ENCODE data around the gene LRRC58. TPM values are rescaled to one million over a fixed set of nuclear protein-coding genes. Genes with fewer than 3 reads are reported as not detected.
"Not testable (repeated sequence)": the region's sequence is repeated elsewhere in the genome, so short reads cannot be mapped to it uniquely, and the experiment has no call there.

The LRRC58 gene
- total RNA-seq, 4 donors from 2014 or later = 8.4 to 15.2 (median 13.6) TPM

DNA sequence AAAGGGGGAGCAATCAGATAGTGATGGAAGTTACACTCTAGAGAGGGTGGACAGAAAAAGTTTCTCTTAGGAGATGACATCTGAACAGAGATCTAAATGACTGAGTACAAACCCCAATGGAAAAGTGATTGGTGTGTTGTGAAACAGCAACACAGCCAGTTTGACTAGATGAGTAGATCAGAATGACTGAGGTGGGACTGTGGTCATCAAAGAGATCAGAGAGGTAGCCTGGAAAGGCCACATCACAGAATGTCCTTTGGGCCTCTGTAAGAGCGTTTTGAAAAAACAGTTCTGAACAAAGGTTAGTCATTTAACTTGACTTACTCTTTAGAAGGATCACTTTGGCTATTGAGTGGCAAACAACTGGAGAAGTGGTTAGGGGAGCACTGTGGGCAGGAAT lies 10.6 kb downstream of the LRRC58 start:
- Histone ChIP-seq H3K9me3 (no peaks in the 10 kb centered on the region), H3K4me1 (peaks cover 0 to 4% of the 10 kb centered on the region in 2 donors), H3K27me3 (no peaks in the 10 kb centered on the region), H3K27ac (no peak overlapping the region), H3K36me3 (peaks cover 0 to 14% of the 10 kb centered on the region in 2 donors), H3K4me3 (no peak overlapping the region)
- DNase-seq = no peak
- intact Hi-C loops (cut with DNase I; ENCODE audit: low total_unique reads) (no loop called here), in situ Hi-C loops (cut with MboI; ENCODE audit: low sequenced_read_pairs in 4 of 4) (no loop called here)
- ATAC-seq = no peak
- TF ChIP-seq, protein P1, sequence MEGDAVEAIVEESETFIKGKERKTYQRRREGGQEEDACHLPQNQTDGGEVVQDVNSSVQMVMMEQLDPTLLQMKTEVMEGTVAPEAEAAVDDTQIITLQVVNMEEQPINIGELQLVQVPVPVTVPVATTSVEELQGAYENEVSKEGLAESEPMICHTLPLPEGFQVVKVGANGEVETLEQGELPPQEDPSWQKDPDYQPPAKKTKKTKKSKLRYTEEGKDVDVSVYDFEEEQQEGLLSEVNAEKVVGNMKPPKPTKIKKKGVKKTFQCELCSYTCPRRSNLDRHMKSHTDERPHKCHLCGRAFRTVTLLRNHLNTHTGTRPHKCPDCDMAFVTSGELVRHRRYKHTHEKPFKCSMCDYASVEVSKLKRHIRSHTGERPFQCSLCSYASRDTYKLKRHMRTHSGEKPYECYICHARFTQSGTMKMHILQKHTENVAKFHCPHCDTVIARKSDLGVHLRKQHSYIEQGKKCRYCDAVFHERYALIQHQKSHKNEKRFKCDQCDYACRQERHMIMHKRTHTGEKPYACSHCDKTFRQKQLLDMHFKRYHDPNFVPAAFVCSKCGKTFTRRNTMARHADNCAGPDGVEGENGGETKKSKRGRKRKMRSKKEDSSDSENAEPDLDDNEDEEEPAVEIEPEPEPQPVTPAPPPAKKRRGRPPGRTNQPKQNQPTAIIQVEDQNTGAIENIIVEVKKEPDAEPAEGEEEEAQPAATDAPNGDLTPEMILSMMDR (IDR thresholded peaks at IDR 0.05 in 4 of 5, conservative IDR thresholded peaks at IDR 0.05 in 1 of 5) = no peak
- no peak for TF ChIP-seq POLR2A (IDR thresholded peaks at IDR 0.05)

DNA sequence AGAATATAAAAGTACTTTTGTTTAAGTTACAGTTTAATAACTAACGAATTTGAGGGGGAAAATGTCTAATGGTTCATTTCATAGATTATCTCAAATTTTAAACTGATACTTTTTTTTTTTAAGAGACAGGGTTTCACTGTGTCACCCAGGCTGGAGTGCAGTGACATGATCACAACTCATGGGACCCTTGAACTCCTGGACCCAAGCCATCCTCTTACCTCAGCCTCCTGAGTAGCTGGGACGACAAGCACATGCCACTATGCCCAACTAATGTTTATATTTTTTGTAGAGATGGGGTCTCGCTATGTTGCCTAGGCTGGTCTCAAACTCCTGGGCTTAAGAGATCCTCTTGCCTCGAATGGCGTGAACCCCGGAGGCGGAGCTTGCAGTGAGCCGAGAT lies 16.5 kb downstream of the LRRC58 start:
- in situ Hi-C loops (cut with MboI; ENCODE audit: low sequenced_read_pairs in 4 of 4) = no loop called here

DNA sequence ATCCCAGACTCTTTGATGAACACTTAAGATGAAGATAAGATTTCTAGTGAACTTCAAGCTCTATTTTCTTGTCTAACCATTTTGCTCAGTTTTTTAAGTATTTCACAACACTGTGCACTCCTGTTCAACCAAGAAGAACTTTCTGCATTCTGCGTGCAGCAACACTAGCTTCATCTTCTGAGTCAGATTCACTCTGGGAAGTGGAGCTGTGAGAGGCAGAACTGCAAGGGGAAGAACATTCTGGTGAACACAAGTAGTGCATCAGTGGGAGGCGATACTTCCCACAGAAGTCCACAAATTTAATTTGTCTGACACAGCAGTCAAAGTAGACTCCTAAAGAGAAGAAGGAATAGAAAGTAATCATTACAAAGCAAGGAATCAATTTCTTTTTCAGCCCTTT lies 18.1 kb downstream of the LRRC58 start:
- no peaks in the 10 kb centered on the region for H3K27me3 ChIP-seq
- peaks cover 0 to 54% of the 10 kb centered on the region in 2 donors for H3K36me3 ChIP-seq
- ATAC-seq = no peak
- H3K9me3 ChIP-seq = no peaks in the 10 kb centered on the region
- in situ Hi-C loops (cut with MboI; ENCODE audit: low sequenced_read_pairs in 4 of 4) = no loop called here
- H3K4me3 ChIP-seq = no peak overlapping the region
- no peak for DNase-seq
- no peaks in the 10 kb centered on the region for H3K4me1 ChIP-seq
- TF ChIP-seq, protein P1 (IDR thresholded peaks at IDR 0.05 in 4 of 5, conservative IDR thresholded peaks at IDR 0.05 in 1 of 5) = no peak
- no peak for TF ChIP-seq POLR2A (IDR thresholded peaks at IDR 0.05)
- H3K27ac ChIP-seq = no peak overlapping the region
- intact Hi-C loops (cut with DNase I; ENCODE audit: low total_unique reads) = no loop called here

More for the DNA sequence above, 16.5 kb downstream of the LRRC58 start:
- intact Hi-C loops (cut with DNase I; ENCODE audit: low total_unique reads) = no loop called here
- TF ChIP-seq, protein P1 (IDR thresholded peaks at IDR 0.05 in 4 of 5, conservative IDR thresholded peaks at IDR 0.05 in 1 of 5) = no peak
- Histone ChIP-seq H3K27me3 (no peaks in the 10 kb centered on the region), H3K27ac (no peak overlapping the region), H3K4me1 (no peaks in the 10 kb centered on the region), H3K9me3 (no peaks in the 10 kb centered on the region), H3K4me3 (no peak overlapping the region), H3K36me3 (peaks cover 0 to 54% of the 10 kb centered on the region in 2 donors)
- no peak for DNase-seq
- no peak for ATAC-seq

DNA sequence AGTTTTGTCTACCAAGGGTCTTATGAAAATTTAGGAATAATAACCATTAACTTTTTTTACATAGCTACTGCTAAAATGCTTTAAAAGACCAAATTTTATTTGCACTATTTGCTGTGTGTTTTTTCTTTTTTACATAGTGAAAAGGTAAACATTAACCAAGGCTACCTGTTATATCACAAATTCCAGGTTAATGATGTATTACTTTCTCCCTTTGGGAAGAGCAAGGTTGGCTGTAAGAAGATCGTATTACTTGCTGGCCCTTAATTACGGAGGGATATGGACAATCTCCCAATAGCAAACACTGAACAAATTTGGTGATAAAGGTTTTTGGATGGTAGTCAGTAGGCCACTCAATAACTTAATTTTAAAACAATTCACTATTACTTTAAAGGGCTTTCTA lies 22.4 kb downstream of the LRRC58 start:
- Histone ChIP-seq H3K36me3 (peaks cover 0 to 38% of the 10 kb centered on the region in 2 donors), H3K27me3 (no peaks in the 10 kb centered on the region), H3K4me1 (no peaks in the 10 kb centered on the region), H3K27ac (no peak overlapping the region), H3K9me3 (no peaks in the 10 kb centered on the region), H3K4me3 (no peak overlapping the region)
- in situ Hi-C loops (cut with MboI; ENCODE audit: low sequenced_read_pairs in 4 of 4) (no loop called here), intact Hi-C loops (cut with DNase I; ENCODE audit: low total_unique reads) (no loop called here)
- ATAC-seq (no peak), DNase-seq (no peak)
- TF ChIP-seq, protein P1 (IDR thresholded peaks at IDR 0.05 in 4 of 5, conservative IDR thresholded peaks at IDR 0.05 in 1 of 5) = no peak
- TF ChIP-seq POLR2A (IDR thresholded peaks at IDR 0.05) = no peak

DNA sequence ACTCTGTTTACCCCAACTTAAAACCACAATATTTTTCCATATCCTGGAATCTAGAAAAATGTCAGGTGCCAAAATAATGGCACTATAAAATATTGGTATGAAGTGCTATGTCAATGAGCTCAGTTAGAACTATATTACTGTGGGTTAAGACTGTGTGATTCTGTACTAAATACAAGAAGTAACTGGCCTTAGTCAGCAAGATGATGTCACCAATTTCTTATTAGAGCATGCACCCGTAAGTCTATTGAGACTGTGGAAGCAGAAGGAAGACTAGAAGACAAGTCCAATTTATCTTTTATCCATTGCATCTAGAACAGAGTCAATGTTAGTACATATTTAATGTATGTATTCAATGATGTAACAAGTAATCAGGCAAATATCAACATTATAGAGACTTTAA lies 25.0 kb downstream of the LRRC58 start:
- no peak overlapping the region for H3K4me3 ChIP-seq
- peaks cover 0 to 13% of the 10 kb centered on the region in 2 donors for H3K36me3 ChIP-seq
- ATAC-seq (no peak), DNase-seq (no peak)
- intact Hi-C loops (cut with DNase I; ENCODE audit: low total_unique reads) (no loop called here), in situ Hi-C loops (cut with MboI; ENCODE audit: low sequenced_read_pairs in 4 of 4) (no loop called here)
- no peaks in the 10 kb centered on the region for H3K27me3 ChIP-seq
- H3K9me3 ChIP-seq = no peaks in the 10 kb centered on the region
- no peaks in the 10 kb centered on the region for H3K4me1 ChIP-seq
- peak overlapping the region in 1 of 4 donors; percentile 0 for H3K27ac ChIP-seq
- TF ChIP-seq POLR2A (IDR thresholded peaks at IDR 0.05) = no peak
- TF ChIP-seq, protein P1 (IDR thresholded peaks at IDR 0.05 in 4 of 5, conservative IDR thresholded peaks at IDR 0.05 in 1 of 5) = no peak

DNA sequence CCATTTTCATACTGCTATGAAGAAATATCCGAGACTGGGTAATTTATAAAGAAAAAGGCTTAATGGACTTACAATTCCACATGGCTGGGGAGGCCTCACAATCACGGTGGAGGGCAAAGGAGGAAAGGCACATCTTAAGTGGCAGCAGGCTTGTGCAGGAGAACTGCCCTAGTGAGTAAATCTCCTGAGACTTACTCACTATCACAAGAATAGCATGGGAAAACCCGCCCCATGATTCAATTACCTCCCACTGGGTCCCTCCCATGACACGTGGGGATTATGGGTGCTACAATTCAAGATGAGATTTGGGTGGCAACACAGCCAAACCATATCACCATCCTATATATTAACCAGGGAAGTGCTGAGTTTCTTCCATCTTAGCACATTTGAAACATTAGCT lies 25.4 kb downstream of the LRRC58 start:
- H3K9me3 ChIP-seq; H3K27me3 ChIP-seq; H3K36me3 ChIP-seq; intact Hi-C loops (cut with DNase I; ENCODE audit: low total_unique reads); in situ Hi-C loops (cut with MboI; ENCODE audit: low sequenced_read_pairs in 4 of 4); H3K4me3 ChIP-seq; H3K4me1 ChIP-seq; DNase-seq: not testable (repeated sequence)
- H3K27ac ChIP-seq = peak overlapping the region in 1 of 4 donors; percentile 0
- ATAC-seq = peak; percentile 33 to 55

All from gastrocnemius medialis (tissue), 4 donors.